ENCODE measurements around the gene ANKFN1. TPM values are rescaled to one million over a fixed set of nuclear protein-coding genes. Genes with fewer than 3 reads are reported as not detected.
"Not testable (repeated sequence)": the region's sequence is repeated elsewhere in the genome, so short reads cannot be mapped to it uniquely, and the experiment has no call there.

ANKFN1 gene
- total and polyA plus RNA-seq, 2 donors from 2014 or later = 0.19 TPM; not detected in 1

DNA sequence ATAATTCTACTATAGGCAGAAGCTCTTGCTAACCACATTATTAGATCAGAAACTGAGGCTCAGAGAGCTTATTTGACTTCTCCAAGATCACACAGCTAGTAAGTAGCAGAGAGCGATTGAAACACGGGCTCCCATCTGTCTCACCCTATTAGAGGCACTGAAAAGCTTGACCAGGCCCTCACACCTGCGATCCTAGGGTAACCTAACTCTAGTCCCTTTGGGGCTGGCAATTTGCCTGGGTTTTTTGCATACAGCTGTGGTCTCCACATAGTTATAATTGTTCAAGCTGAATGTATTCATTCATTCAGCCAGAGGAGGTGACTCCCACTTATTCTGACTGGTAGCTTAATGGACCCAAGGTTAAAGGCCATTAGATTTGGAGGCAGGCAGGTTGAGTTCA, 121.2 kb downstream of the ANKFN1 start:
- no peaks in the 10 kb centered on the region for H3K27me3 ChIP-seq (ENCODE audit: control insufficient read depth, insufficient read depth, low read length)
- no peaks in the 10 kb centered on the region for H3K36me3 ChIP-seq (ENCODE audit: control insufficient read depth in 2 of 3, insufficient read depth in 3 of 3, low read length in 3 of 3)
- DNase-seq (no peak), FAIRE-seq (no peak)
- no peaks in the 10 kb centered on the region for H3K4me1 ChIP-seq (ENCODE audit: control insufficient read depth in 2 of 3, insufficient read depth in 2 of 3, low read depth in 1 of 3, low read length in 3 of 3)
- no peak overlapping the region for H3K9ac ChIP-seq (ENCODE audit: low read length in 3 of 3)
- intact Hi-C loops (cut with DNase I) = no loop called here
- H3K4me3 ChIP-seq (ENCODE audit: low read length in 3 of 3) = no peak overlapping the region
- TF ChIP-seq, protein P1, sequence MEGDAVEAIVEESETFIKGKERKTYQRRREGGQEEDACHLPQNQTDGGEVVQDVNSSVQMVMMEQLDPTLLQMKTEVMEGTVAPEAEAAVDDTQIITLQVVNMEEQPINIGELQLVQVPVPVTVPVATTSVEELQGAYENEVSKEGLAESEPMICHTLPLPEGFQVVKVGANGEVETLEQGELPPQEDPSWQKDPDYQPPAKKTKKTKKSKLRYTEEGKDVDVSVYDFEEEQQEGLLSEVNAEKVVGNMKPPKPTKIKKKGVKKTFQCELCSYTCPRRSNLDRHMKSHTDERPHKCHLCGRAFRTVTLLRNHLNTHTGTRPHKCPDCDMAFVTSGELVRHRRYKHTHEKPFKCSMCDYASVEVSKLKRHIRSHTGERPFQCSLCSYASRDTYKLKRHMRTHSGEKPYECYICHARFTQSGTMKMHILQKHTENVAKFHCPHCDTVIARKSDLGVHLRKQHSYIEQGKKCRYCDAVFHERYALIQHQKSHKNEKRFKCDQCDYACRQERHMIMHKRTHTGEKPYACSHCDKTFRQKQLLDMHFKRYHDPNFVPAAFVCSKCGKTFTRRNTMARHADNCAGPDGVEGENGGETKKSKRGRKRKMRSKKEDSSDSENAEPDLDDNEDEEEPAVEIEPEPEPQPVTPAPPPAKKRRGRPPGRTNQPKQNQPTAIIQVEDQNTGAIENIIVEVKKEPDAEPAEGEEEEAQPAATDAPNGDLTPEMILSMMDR (IDR thresholded peaks at IDR 0.05; ENCODE audit: borderline replicate concordance, extremely low read depth, insufficient read depth) = no peak
- no peak overlapping the region for H3K27ac ChIP-seq (ENCODE audit: low read depth in 2 of 2, low read length in 2 of 2)
- H3K9me3 ChIP-seq (ENCODE audit: control insufficient read depth in 2 of 3, insufficient read depth in 1 of 3, low read length in 3 of 3) = no peaks in the 10 kb centered on the region

- TF ChIP-seq, protein P1 (IDR thresholded peaks at IDR 0.05; ENCODE audit: borderline replicate concordance, extremely low read depth, insufficient read depth) = no peak
- intact Hi-C loops (cut with DNase I) = no loop called here
- DNase-seq (no peak), FAIRE-seq (no peak)
- no peak overlapping the region for H3K4me3 ChIP-seq (ENCODE audit: low read length in 3 of 3)
- no peaks in the 10 kb centered on the region for H3K36me3 ChIP-seq (ENCODE audit: control insufficient read depth in 2 of 3, insufficient read depth in 3 of 3, low read length in 3 of 3)
- H3K9me3 ChIP-seq (ENCODE audit: control insufficient read depth in 2 of 3, insufficient read depth in 1 of 3, low read length in 3 of 3) = no peaks in the 10 kb centered on the region
- no peak overlapping the region for H3K27ac ChIP-seq (ENCODE audit: low read depth in 2 of 2, low read length in 2 of 2)
- no peak overlapping the region for H3K9ac ChIP-seq (ENCODE audit: low read length in 3 of 3)
- no peaks in the 10 kb centered on the region for H3K27me3 ChIP-seq (ENCODE audit: control insufficient read depth, insufficient read depth, low read length)
- H3K4me1 ChIP-seq (ENCODE audit: control insufficient read depth in 2 of 3, insufficient read depth in 2 of 3, low read depth in 1 of 3, low read length in 3 of 3) = no peaks in the 10 kb centered on the region
Measured at GRCh38 chr17:56284482-56284881, 131.2 kb downstream of the ANKFN1 start.

- H3K4me3 ChIP-seq (ENCODE audit: low read length in 3 of 3); H3K9me3 ChIP-seq (ENCODE audit: control insufficient read depth in 2 of 3, insufficient read depth in 1 of 3, low read length in 3 of 3); H3K9ac ChIP-seq (ENCODE audit: low read length in 3 of 3); H3K36me3 ChIP-seq (ENCODE audit: control insufficient read depth in 2 of 3, insufficient read depth in 3 of 3, low read length in 3 of 3); H3K27ac ChIP-seq (ENCODE audit: low read depth in 2 of 2, low read length in 2 of 2); H3K4me1 ChIP-seq (ENCODE audit: control insufficient read depth in 2 of 3, insufficient read depth in 2 of 3, low read depth in 1 of 3, low read length in 3 of 3); FAIRE-seq; DNase-seq; intact Hi-C loops (cut with DNase I); H3K27me3 ChIP-seq (ENCODE audit: control insufficient read depth, insufficient read depth, low read length): not testable (repeated sequence)
Measured at GRCh38 chr17:56288786-56289185, 135.5 kb downstream of the ANKFN1 start.

DNA sequence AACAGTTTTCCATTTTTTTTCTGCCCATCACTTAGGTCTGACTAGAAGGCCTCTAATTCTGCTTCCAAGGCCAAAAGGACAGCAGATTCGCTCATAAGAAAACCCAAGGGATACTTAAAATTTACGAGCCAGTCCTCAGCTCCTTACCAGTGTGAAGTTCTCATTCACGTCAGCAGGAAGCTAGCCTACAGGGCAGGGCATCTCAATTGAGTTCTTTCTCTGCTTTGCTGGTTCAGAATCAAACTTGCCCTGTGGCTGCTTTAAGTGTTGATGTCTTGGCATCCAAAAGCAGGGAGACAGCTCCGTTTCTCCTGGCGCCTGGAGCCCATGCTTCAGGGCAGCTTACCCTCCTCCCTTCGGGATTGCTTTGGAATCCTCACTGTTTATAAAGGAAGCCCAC, 136.0 kb downstream of the ANKFN1 start:
- FAIRE-seq (no peak), DNase-seq (no peak)
- H3K27ac ChIP-seq (ENCODE audit: low read depth in 2 of 2, low read length in 2 of 2) = no peak overlapping the region
- no peaks in the 10 kb centered on the region for H3K36me3 ChIP-seq (ENCODE audit: control insufficient read depth in 2 of 3, insufficient read depth in 3 of 3, low read length in 3 of 3)
- no peak overlapping the region for H3K4me3 ChIP-seq (ENCODE audit: low read length in 3 of 3)
- H3K27me3 ChIP-seq (ENCODE audit: control insufficient read depth, insufficient read depth, low read length) = no peaks in the 10 kb centered on the region
- TF ChIP-seq, protein P1 (IDR thresholded peaks at IDR 0.05; ENCODE audit: borderline replicate concordance, extremely low read depth, insufficient read depth) = no peak
- H3K4me1 ChIP-seq (ENCODE audit: control insufficient read depth in 2 of 3, insufficient read depth in 2 of 3, low read depth in 1 of 3, low read length in 3 of 3) = no peaks in the 10 kb centered on the region
- intact Hi-C loops (cut with DNase I) = no loop called here
- H3K9me3 ChIP-seq (ENCODE audit: control insufficient read depth in 2 of 3, insufficient read depth in 1 of 3, low read length in 3 of 3) = no peaks in the 10 kb centered on the region
- no peak overlapping the region for H3K9ac ChIP-seq (ENCODE audit: low read length in 3 of 3)

All from kidney (tissue), 14 donors.